ENCODE measurements around the gene KRTAP15-1. TPM values are rescaled to one million over a fixed set of nuclear protein-coding genes. Genes with fewer than 3 reads are reported as not detected.

KRTAP15-1 gene
- total RNA-seq, 1 donor from 2014 or later, result not detected

DNA sequence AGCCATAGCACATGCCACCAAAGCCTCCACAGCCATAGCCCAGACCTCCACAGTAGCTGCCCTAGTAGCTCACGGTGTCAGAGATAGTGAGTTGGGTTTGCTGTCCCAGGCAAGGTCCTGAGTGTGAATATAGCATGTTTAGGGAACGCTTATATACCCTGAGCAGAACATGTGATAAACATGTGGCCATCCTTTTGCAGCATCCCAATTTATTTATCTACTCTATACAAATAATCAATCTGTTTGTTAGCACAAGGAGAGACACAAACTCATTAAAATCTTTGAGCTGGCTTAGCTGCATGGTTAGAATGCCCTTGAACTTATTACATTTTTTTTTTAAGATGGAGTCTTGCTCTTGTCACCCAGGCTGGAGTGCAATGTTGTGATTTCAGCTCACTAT is 47.3 kb downstream of the KRTAP15-1 start, which contains the start of gene KRTAP19-2:
Gene KRTAP19-2 (minus strand): TSS at position 101 of the 400 bp plus-strand sequence. CDS start 88 bp downstream, at position 13.
- no peak for DNase-seq (ENCODE audit: low spot score)

Other genes with a start within 250 kb of the KRTAP15-1 start
- gene CLDN8, start 224.2 kb upstream of the KRTAP15-1 start, total RNA-seq, result not detected
- not detected for gene KRTAP24-1, start 157.3 kb upstream of the KRTAP15-1 start, total RNA-seq
- not detected for gene KRTAP25-1, start 150.8 kb upstream of the KRTAP15-1 start, total RNA-seq
- not detected for gene KRTAP26-1, start 120.0 kb upstream of the KRTAP15-1 start, total RNA-seq
- not detected for gene KRTAP27-1, start 102.6 kb upstream of the KRTAP15-1 start, total RNA-seq
- gene KRTAP23-1, start 91.7 kb upstream of the KRTAP15-1 start, total RNA-seq, result not detected
- not detected for gene KRTAP13-2, start 68.0 kb upstream of the KRTAP15-1 start, total RNA-seq
- not detected for gene KRTAP13-1, start 44.2 kb upstream of the KRTAP15-1 start, total RNA-seq
- gene KRTAP13-3, start 14.3 kb upstream of the KRTAP15-1 start, total RNA-seq, result not detected
- gene KRTAP13-4, start 10.1 kb upstream of the KRTAP15-1 start, total RNA-seq, result not detected
- not detected for gene KRTAP19-1, start 40.1 kb downstream of the KRTAP15-1 start, total RNA-seq
- not detected for gene KRTAP19-2, start 47.2 kb downstream of the KRTAP15-1 start, total RNA-seq
- gene KRTAP19-3, start 51.7 kb downstream of the KRTAP15-1 start, total RNA-seq, result not detected
- gene KRTAP19-4, start 56.9 kb downstream of the KRTAP15-1 start, total RNA-seq, result not detected
- not detected for gene KRTAP19-5, start 61.9 kb downstream of the KRTAP15-1 start, total RNA-seq
- not detected for gene KRTAP19-6, start 101.6 kb downstream of the KRTAP15-1 start, total RNA-seq
- not detected for gene KRTAP19-7, start 121.0 kb downstream of the KRTAP15-1 start, total RNA-seq
- not detected for gene KRTAP22-2, start 150.1 kb downstream of the KRTAP15-1 start, total RNA-seq
- not detected for gene KRTAP6-3, start 152.2 kb downstream of the KRTAP15-1 start, total RNA-seq
- not detected for gene KRTAP6-2, start 158.6 kb downstream of the KRTAP15-1 start, total RNA-seq
- not detected for gene KRTAP22-1, start 160.8 kb downstream of the KRTAP15-1 start, total RNA-seq
- not detected for gene KRTAP6-1, start 173.7 kb downstream of the KRTAP15-1 start, total RNA-seq
- not detected for gene KRTAP20-1, start 176.2 kb downstream of the KRTAP15-1 start, total RNA-seq
- gene KRTAP20-4, start 180.4 kb downstream of the KRTAP15-1 start, total RNA-seq, result not detected
- not detected for gene KRTAP20-2, start 194.9 kb downstream of the KRTAP15-1 start, total RNA-seq
- gene KRTAP20-3, start 202.6 kb downstream of the KRTAP15-1 start, total RNA-seq, result not detected